Stimulated activated naive CD4-positive, alpha-beta T cell treated with Interleukin-2 at 50 U/mL for 16 hours (primary cell): Measurements from ENCODE around the gene CDH26.

Experiments used
- DNase-seq: peaks from one replicate; lab custom pipeline; 2025; lab: John Stamatoyannopoulos, UW

Gene CDH26

GRCh38 chr20:60063739-60064380 lies 105.6 kb downstream of the CDH26 start:
- no peak for DNase-seq
